GM19467 (cell line): ENCODE data around the gene C9orf57.
"Not testable (repeated sequence)": the region's sequence is repeated elsewhere in the genome, so short reads cannot be mapped to it uniquely, and the experiment has no call there.

Experiments used
- ATAC-seq: cut with Tn5 transposase; IDR thresholded peaks from one replicate; pipeline ENCODE4 v1.9.1; 2021; ENCODE audit warnings: mild to moderate bottlenecking, moderate library complexity; ENCODE audit not compliant: unreplicated experiment

The C9orf57 gene

DNA sequence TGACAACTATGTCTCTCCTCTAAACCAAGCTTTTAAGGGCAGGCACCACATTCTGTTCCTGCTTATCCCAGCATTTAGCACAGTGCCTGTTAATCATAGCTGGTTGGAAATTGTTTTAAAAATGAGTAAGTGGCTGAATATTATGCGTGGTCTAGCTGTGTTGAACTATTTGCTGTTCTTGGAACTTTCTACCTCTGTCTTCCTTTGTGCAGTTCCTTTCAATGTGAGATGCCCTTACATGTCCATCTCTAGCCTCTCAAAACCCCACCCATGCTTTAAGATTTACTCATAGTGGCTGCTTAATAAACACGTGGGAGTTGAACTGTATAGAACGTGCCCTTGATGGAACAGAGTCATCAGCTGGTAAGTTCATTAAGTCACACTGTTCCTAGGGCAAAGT, 34.5 kb downstream of the C9orf57 start:
- ATAC-seq: no peak

DNA sequence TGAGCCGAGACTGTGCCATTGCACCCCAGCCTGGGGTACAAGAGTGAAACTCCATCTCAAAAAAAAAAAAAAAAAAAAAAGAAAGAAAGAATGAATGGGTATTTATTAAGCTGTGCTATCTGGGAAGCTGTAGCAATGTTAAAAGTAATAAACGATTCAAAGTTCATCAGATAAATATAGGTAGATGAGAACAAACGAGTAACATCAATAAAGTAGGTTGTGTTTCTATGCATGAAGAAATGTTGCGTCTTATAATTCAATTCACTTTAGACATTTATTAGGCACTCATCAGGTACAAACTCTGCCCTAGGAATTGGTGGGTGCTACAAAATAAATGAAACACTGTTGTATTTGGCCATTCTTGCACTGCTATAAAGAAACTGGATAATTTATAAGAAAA, 36.8 kb downstream of the C9orf57 start:
- no peak for ATAC-seq

DNA sequence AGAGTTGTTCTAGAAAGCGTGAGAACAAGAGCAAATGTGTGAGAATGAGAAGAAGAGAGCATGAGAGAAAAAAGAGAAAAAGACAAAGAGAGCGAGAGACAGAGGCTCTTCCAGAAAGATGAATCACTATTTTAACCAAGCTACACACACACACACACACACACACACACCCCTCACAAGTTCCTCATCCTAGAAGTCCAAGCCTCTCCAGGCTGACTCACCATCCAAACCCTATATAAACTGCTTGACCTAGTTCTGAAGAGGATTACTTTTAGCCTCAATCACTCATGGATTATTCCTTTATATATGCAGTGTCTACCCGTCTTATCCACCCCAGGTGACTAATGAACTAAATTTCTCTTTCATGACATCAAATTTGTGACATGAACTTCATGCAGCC, 37.6 kb downstream of the C9orf57 start:
- no peak for ATAC-seq

DNA sequence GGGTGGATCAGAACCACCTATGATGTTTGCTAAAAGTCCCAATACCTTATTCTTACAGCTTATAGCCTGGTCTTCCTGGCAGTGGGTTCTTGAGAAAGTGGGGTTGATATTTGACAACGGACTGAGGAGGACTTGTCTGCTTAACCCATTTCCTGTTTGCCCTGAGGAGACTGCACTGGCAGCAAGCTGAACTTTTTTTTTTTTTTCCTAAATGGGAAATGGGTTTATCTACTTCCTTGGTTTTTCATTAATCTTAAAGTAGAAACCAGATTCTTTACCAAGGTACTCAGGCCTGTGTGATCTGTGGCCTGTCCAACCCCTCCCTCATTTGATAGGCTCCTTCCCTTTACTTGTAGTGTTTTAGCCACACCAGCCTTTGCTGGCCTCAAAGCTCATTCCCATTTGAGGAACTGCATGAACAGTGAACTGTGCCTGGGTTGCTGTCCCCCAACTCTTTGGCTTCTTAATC, 47.1 kb downstream of the C9orf57 start:
- no peak for ATAC-seq

DNA sequence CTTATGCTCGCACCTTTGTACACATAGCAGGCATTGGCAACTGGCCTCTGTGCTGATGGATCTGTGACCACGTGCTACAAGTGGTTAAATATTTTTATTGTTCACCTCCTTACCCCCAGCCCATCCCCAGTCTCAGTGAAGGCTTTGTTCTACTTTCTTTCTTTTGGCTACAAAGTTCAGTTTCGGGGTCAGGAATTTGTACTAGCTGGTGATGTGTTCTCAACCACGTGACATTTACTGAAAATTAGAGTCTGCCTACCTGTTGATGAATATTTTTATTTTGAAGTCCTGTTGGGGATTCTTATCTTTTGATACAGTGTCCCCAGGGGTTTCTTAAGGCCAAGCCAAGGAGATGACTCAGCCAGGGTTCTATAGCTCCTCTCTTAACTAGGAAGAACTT, 47.8 kb downstream of the C9orf57 start:
- no peak for ATAC-seq

DNA sequence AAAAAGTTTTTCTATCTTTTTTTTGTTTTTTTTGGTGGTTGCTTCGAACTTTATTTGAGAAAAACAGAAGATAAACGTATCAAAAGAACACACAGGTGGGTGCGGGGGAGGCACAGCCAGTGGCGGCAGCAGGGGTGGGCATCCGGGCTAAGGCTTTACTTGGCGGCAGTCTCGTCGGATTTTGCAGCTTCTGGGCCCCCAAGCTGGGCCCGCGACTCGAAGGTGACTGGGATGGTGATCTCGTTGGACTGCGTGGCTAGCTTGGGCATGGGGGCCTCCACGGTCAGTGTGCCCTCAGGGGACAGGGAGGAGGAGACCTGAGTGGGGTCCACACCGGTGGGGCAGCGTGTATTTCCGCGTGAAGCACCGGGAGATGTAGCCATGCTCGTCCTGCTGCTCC, 52.7 kb downstream of the C9orf57 start:
- not testable (repeated sequence) for ATAC-seq

DNA sequence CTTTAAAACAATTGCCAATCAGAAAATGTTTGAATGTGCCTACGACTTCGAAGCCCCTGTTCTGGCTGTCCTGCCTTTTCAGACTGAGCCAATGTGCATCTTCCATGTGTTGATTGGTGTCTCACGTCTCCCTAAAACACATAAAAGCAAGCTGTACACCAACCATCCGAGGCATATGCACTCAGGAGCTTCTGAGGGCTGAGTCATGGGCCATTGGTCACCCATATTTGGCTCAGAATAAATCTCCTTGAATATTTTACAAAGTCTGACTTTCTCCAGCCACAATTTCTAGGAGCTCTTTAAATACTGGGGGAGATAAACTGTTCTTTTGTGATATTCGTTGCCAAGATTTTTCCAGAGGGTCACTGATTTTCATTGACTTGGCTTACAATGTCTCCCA, 53.9 kb downstream of the C9orf57 start:
- no peak for ATAC-seq

DNA sequence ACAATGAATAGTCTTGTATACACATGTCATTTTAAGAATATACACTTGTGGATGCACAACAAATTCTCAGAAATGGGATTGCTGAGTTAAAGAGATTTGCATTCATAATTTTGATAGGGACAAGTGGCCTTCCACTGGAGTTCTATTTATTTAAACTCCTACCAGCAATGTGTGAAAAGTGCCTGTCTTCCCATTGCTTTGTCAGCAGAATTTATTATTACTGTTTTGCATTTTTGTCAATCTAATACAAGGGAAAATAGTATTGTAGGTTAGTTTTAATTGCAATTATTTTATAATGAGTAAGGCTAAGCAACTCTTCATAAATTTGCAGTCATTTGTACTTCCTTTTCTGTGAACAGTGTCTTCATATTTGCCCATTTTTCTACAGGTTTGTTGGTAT, 55.0 kb downstream of the C9orf57 start:
- no peak for ATAC-seq
